Heart left ventricle (tissue), 16 donors: ENCODE measurements around the gene BBS1. TPM values are rescaled to one million over a fixed set of nuclear protein-coding genes. Genes with fewer than 3 reads are reported as not detected.

Experiments used
- ATAC-seq, 4 donors: fragments of 200-7000 bp; cut with Tn5 transposase; one replicate each; pipeline ENCODE4 v1.9.1; 2020 to 2022; ENCODE audit warnings: moderate library complexity in 4 of 4, mild to moderate bottlenecking in 3 of 4, moderate number of reproducible peaks in 1 of 4
- DNase-seq, 5 donors: peaks; one replicate each; pipeline ENCODE4 v3.0.0-alpha.2; 2020
- H3K27ac ChIP-seq, 12 donors: fragments of 200-600 bp; sonication (generic) in 4 of 12; one replicate each; pipeline versions ENCODE4 v1.5.0 to v1.8.0; 2016 to 2022; ENCODE audit warnings: mild to moderate bottlenecking in 2 of 12
- H3K27me3 ChIP-seq, 9 donors: fragments of 200-600 bp; sonication (generic) in 2 of 9; one replicate each; pipeline versions ENCODE4 v1.5.1 to v1.8.0; 2016 to 2022; ENCODE audit warnings: mild to moderate bottlenecking in 3 of 9
- H3K36me3 ChIP-seq, 9 donors: fragments of 200-600 bp; sonication (generic) in 2 of 9; one replicate each; pipeline versions ENCODE4 v1.5.0 to v1.8.0; 2018 to 2022; ENCODE audit warnings: mild to moderate bottlenecking in 2 of 9
- H3K4me1 ChIP-seq, 12 donors: fragments of 200-600 bp; sonication (generic) in 4 of 12; one replicate each; pipeline versions ENCODE4 v1.5.0 to v1.8.0; 2016 to 2022; ENCODE audit warnings: mild to moderate bottlenecking in 3 of 12
- H3K4me3 ChIP-seq, 12 donors: fragments of 200-600 bp; sonication (generic) in 4 of 12; one replicate each; pipeline versions ENCODE4 v1.5.0 to v1.8.0; 2017 to 2022; ENCODE audit warnings: mild to moderate bottlenecking in 9 of 12, moderate library complexity in 4 of 12
- H3K9me3 ChIP-seq, 12 donors: fragments of 200-600 bp; sonication (generic) in 4 of 12; one replicate each; pipeline versions ENCODE4 v1.5.0 to v1.8.0; 2016 to 2022; ENCODE audit warnings: mild to moderate bottlenecking in 1 of 12
- POLR2A ChIP-seq, 2 donors: fragments of 450-650 bp; IDR thresholded peaks; one replicate each; pipeline ENCODE4 v1.6.1; 2017; ENCODE audit warnings: antibody characterized with exemption in 2 of 2, mild to moderate bottlenecking in 2 of 2, moderate library complexity in 2 of 2
- WGBS, 4 donors: extraction: QIAGEN DNeasy Blood & Tissue Kit in 2 of 4; methylation state at CpG; one replicate each; pipeline versions ENCODE4 v1.1.5 to v1.1.7; 2013 to 2018; 5-methylcytosine and 5-hydroxymethylcytosine counted together
- intact Hi-C, 10 donors: fragments of 100-400 bp; cut with DNase I; formaldehyde crosslinking; loops; one replicate each; pipeline versions ENCODE4 v1.11.1 to v1.14.2; 2022
- polyA plus RNA-seq, 2 donors: library from polyadenylated mRNA; stranded (reverse); fragments of 200-250 nt; gene quantifications; one replicate each; pipeline ENCODE4 v1.2.3, GENCODE V29; 2013
- total RNA-seq, 9 donors: library from RNA; depleted of rRNA in 2 of 9; stranded (reverse); fragments of >200 nt in 2 of 9; fragmentation: NEBNext Ultra II Directional in 3 of 9; extraction: Animal tissue kit (Norgen Biotek cat#: 25700) in 3 of 9; gene quantifications; one replicate each; pipeline versions ENCODE4 v1.1.0 to v1.2.4, GENCODE V29; 2016 to 2023
- TF ChIP-seq, protein P1 (sequence below), 12 donors: fragments of 200-600 bp; sonication (generic) in 4 of 12; IDR thresholded peaks; one replicate each; pipeline versions ENCODE4 v1.5.0 to v1.8.0; 2018 to 2022; ENCODE audit warnings: antibody characterized with exemption in 12 of 12, mild to moderate bottlenecking in 5 of 12
- donor health status: ischemic (EF 13 %, LVEDD 7.1; RV severe dilation, severe dysfunction).
- donor health status: healthy with polysubstance abuse.
- donor health status: DM: no; HTN: yes; CAD: no.
- donor health status: DM: no; HTN: no; CAD: no.
- donor health status: ischemic (EF 25% LVEDD 6.9; RV normal size, moderate dysfunction).
- donor health status: ischemic (EF 25% LVEDD 5.7; RV mildly dilated, moderate dysfunction).
- donor health status: healthy.
- donor health status: DM: yes; HTN: yes; CAD: no.
- donor health status: ischemic (EF 35%, LVEDD 5.7; RV mildly dilated, moderate dysfunction).
- donor health status: nonischemic (EF 11% LVEDD 7.7; RV severe dilation, severe dysfunction).
- donor health status: DM: yes; HTN: yes; CAD: no.
- donor health status: PGD.
- donor health status: ischemic (EF 29% LVEDD 5.4; RV normal size, mild dysfunction).
- donor health status: nonischemic (EF 23%, LVEDD 6.1; RV moderate dilation, normal function).

Gene BBS1
- total and polyA plus RNA-seq, 11 donors: 11.0 to 51.8 (median 18.5) TPM

DNA sequence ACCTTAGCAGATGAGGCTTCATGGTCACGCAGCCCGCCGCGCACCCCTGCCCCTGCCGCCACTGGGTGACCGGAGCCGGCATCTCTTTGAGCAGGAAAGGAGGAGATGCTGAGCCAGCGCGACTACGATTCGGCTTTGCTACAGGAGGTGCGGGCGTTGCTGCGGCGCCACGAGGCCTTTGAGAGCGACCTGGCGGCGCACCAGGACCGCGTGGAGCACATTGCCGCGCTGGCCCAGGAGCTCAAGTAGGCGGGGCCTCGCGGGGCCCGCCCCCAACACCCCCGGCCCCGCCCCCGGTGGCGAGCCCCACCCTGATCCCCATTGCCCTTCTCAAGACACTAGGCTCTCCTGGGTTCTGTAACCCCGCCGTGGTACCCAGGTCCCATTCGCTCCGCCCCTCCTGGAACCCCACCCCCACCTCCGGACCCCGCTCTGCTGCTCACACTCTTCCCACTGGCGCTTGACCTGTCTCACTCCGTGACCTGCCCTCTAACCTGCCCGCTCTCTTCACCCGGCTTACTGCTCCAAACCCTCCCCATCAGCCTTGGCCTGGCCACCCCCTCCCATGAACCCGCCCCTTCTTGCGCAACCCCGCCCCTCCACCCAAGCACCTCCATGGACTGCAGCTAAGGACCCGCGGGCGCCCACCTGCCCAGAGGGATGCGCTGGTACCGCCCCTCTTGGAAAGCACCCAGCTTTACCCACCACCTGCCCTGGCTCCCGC lies 48.9 kb downstream of the BBS1 start:
- Histone ChIP-seq H3K36me3 (peaks cover 0 to 3% (median 0%) of the 10 kb centered on the region in 9 donors), H3K27ac (no peak overlapping the region), H3K27me3 (peaks cover 0 to 19% (median 3%) of the 10 kb centered on the region in 9 donors), H3K4me1 (peaks cover 0 to 8% (median 6%) of the 10 kb centered on the region in 12 donors), H3K4me3 (peak overlapping the region in 4 of 12 donors; percentile 7 to 21 (median 12)), H3K9me3 (no peaks in the 10 kb centered on the region)
- intact Hi-C loops: no loop called here
- DNase-seq (peak in 1 of 5 donors; percentile 54), ATAC-seq (peak in 2 of 4 donors; percentile 38 to 48)
- TF ChIP-seq POLR2A (IDR thresholded peaks at IDR 0.05): no peak
- TF ChIP-seq, protein P1, sequence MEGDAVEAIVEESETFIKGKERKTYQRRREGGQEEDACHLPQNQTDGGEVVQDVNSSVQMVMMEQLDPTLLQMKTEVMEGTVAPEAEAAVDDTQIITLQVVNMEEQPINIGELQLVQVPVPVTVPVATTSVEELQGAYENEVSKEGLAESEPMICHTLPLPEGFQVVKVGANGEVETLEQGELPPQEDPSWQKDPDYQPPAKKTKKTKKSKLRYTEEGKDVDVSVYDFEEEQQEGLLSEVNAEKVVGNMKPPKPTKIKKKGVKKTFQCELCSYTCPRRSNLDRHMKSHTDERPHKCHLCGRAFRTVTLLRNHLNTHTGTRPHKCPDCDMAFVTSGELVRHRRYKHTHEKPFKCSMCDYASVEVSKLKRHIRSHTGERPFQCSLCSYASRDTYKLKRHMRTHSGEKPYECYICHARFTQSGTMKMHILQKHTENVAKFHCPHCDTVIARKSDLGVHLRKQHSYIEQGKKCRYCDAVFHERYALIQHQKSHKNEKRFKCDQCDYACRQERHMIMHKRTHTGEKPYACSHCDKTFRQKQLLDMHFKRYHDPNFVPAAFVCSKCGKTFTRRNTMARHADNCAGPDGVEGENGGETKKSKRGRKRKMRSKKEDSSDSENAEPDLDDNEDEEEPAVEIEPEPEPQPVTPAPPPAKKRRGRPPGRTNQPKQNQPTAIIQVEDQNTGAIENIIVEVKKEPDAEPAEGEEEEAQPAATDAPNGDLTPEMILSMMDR (IDR thresholded peaks at IDR 0.05): no peak
- 10 to 18% (median 14%) methylated on average over 17 to 50 of the region's 50 CpGs for WGBS, 4 donors

DNA sequence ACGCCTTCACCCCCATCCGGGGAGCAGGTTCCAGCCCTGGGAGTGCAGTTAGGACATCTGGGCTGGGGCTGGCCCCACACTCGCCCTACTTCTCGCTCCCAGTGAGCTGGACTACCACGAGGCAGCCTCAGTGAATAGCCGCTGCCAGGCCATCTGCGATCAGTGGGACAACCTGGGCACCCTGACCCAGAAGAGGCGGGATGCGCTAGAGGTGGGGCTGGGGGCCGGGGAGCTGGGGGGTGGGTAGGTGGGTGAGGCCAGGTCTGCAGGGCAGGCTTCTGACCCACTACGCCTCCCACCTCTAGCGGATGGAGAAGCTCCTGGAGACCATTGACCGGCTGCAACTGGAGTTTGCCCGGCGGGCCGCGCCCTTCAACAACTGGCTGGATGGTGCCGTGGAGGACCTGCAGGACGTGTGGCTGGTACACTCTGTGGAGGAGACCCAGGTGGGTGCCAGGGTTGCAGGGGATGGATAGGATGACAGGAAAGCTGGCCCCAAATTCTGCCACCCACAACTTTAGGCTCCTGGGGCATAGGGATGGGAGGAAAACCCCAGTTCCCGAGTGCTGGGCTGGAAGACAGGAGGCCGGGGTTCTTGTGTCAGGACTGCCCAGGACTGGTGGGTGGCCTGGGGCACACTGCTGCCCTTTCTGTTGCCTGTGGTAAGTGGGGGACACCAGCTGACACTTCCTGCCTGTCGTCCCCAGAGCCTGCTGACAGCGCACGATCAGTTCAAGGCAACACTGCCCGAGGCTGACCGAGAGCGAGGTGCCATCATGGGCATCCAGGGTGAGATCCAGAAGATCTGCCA lies 49.6 kb downstream of the BBS1 start:
- H3K4me1 ChIP-seq: peaks cover 0 to 8% (median 6%) of the 10 kb centered on the region in 12 donors
- no peak for DNase-seq
- ATAC-seq: no peak
- intact Hi-C loops: loop anchor here in 1 of 10 donors (10.0 kb wide), 1 partner anchor 275 kb away; no protein-coding TSS in a partner anchor
- peaks cover 0 to 19% (median 3%) of the 10 kb centered on the region in 9 donors for H3K27me3 ChIP-seq
- TF ChIP-seq, protein P1 (IDR thresholded peaks at IDR 0.05): no peak
- no peak for TF ChIP-seq POLR2A (IDR thresholded peaks at IDR 0.05)
- H3K27ac ChIP-seq: no peak overlapping the region
- H3K36me3 ChIP-seq: peaks cover 0 to 3% (median 0%) of the 10 kb centered on the region in 9 donors
- H3K4me3 ChIP-seq: no peak overlapping the region
- no peaks in the 10 kb centered on the region for H3K9me3 ChIP-seq
- 75 to 85% (median 80%) methylated on average over 19 to 27 of the region's 27 CpGs for WGBS, 4 donors

DNA sequence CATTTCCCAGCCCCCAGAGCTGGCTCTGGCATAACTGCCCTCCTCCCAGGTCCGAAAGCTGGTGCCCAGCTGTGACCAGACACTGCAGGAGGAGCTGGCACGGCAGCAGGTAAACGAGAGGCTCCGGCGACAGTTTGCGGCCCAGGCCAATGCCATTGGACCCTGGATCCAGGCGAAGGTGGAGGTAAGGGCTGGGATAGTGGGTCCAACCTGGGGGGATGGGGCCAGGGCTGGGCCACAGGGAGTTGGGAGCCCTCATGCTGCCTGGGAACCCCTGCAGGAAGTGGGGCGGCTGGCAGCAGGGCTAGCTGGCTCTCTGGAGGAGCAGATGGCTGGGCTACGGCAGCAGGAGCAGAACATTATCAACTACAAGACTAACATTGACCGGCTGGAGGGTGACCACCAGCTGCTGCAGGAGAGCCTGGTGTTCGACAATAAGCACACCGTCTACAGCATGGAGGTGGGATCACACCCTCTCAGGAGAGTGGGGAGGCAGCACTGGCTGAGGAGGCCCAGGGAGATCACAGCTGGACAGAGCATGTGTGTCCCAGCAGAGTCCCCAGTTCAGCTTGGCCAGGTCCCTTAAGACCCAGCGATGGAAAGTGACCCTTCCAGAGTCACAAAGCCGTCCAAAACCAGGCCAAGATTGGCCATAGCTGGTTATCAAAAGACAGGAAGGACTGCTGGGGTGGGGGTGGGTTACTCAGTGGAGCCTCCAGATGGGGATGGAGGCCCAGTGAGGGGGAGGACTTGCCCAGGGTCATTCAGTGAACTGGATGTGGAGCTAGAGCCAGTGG lies 50.9 kb downstream of the BBS1 start:
- intact Hi-C loops: loop anchor here in 1 of 10 donors (10.0 kb wide), 1 partner anchor 273 kb away; no protein-coding TSS in a partner anchor
- WGBS, 4 donors: 79 to 86% (median 80%) methylated on average over 13 to 14 of the region's 14 CpGs
- H3K36me3 ChIP-seq: peaks cover 0 to 13% (median 0%) of the 10 kb centered on the region in 9 donors
- TF ChIP-seq, protein P1 (IDR thresholded peaks at IDR 0.05): no peak
- no peak for TF ChIP-seq POLR2A (IDR thresholded peaks at IDR 0.05)
- DNase-seq: no peak
- peaks cover 0 to 8% (median 6%) of the 10 kb centered on the region in 12 donors for H3K4me1 ChIP-seq
- H3K27ac ChIP-seq: no peak overlapping the region
- H3K27me3 ChIP-seq: peaks cover 0 to 19% (median under 1%) of the 10 kb centered on the region in 9 donors
- ATAC-seq: no peak
- H3K9me3 ChIP-seq: no peaks in the 10 kb centered on the region
- no peak overlapping the region for H3K4me3 ChIP-seq
